K562 (cell line): ENCODE results near the gene TCP10L. TPM values are rescaled to one million over a fixed set of nuclear protein-coding genes. Genes with fewer than 3 reads are reported as not detected.

Experiments used
- ATAC-seq: fragments of 200-7000 bp; cut with Tn5 transposase; 3 replicates; pipeline ENCODE4 v1.9.1; 2020; ENCODE audit warnings: moderate library complexity
- BruUV-seq: library from RNA; stranded (reverse); fragments of 400-500 nt; replicated peaks from 2 replicates; lab custom pipeline; 2021; lab: Mats Ljungman, UMichigan
- CTCF ChIA-PET: fragments of 300-600 bp; formaldehyde crosslinking; extraction: SDS; loops from one replicate; lab custom pipeline; 2021; ENCODE audit warnings: low intra/inter-chr PET ratio; lab: Yijun Ruan, JAX
- POLR2A ChIA-PET: fragments of 300-600, 350-650 bp; sonication (Branson Sonifier 250); formaldehyde crosslinking; extraction: SDS; loops from one replicate; lab custom pipeline; 2021; ENCODE audit warnings: antibody characterized with exemption, inconsistent platforms; lab: Yijun Ruan, JAX
- DNase-seq, 4 experiments: peaks; one replicate each; pipeline versions ENCODE4 v3.0.0 to v3.0.0-alpha.2; 2011 to 2018; ENCODE audit warnings: low spot score in 3 of 4, mixed read lengths in 3 of 4; ENCODE audit errors: extremely low read depth in 1 of 4
- FAIRE-seq: peaks from 2 replicates; lab custom pipeline; 2011; peaks lifted over from hg19 to GRCh38; lab: Jason Lieb, UNC
- H2AFZ ChIP-seq: 2 replicates; pipeline ENCODE4 v1.6.0; 2011; ENCODE audit warnings: low read depth, low read length, control low read depth, inconsistent platforms
- H3K27ac ChIP-seq: fragments of 200-600 bp; 3 replicates; pipeline ENCODE4 v1.8.0; 2011; ENCODE audit warnings: low read depth, mild to moderate bottlenecking, control low read depth, inconsistent platforms, low read length, moderate library complexity, mixed read lengths; ENCODE audit errors: extremely low read depth
- H3K27me3 ChIP-seq, 2 experiments: fragments of 300-600 bp in 1 of 2; 2 replicates in 1 of 2; 3 replicates in 1 of 2; pipeline versions ENCODE4 v1.6.0 to v1.8.0; 2011; ENCODE audit warnings: inconsistent platforms in 2 of 2, low read length in 2 of 2, mild to moderate bottlenecking in 1 of 2, mixed read lengths in 1 of 2, moderate library complexity in 1 of 2; ENCODE audit not compliant: control insufficient read depth in 2 of 2, insufficient read depth in 2 of 2
- H3K36me3 ChIP-seq: fragments of 300-600 bp; 3 replicates; pipeline ENCODE4 v1.8.0; 2011; ENCODE audit warnings: mild to moderate bottlenecking, low read length, inconsistent platforms; ENCODE audit not compliant: control insufficient read depth, insufficient read depth
- H3K4me1 ChIP-seq, 2 experiments: fragments of 200-600 bp in 1 of 2; replicated peaks in 1 of 2; 2 replicates in 1 of 2; 3 replicates in 1 of 2; pipeline versions ENCODE4 v1.5.1 to v1.8.0; 2011; ENCODE audit warnings: inconsistent platforms in 2 of 2, low read length in 2 of 2, mild to moderate bottlenecking in 1 of 2, mixed read lengths in 1 of 2, moderate library complexity in 1 of 2; ENCODE audit not compliant: control insufficient read depth in 2 of 2, insufficient read depth in 2 of 2
- H3K4me2 ChIP-seq: 2 replicates; pipeline ENCODE4 v1.6.1; 2011; ENCODE audit warnings: low read length, control low read depth, inconsistent platforms, mixed read lengths; ENCODE audit not compliant: insufficient read depth
- H3K4me3 ChIP-seq: fragments of 200-600 bp; sonication (generic), shearing (Covaris generic); 2 replicates; pipeline ENCODE4 v1.5.1; 2016; ENCODE audit warnings: control low read depth, inconsistent platforms
- H3K79me2 ChIP-seq: fragments of 200-600 bp; 3 replicates; pipeline ENCODE4 v1.8.0; 2011; ENCODE audit warnings: low read length, inconsistent platforms; ENCODE audit not compliant: control insufficient read depth, insufficient read depth
- H3K9ac ChIP-seq, 2 experiments: 2 replicates each; pipeline versions ENCODE4 v1.6.0 to v1.6.1; 2011; ENCODE audit warnings: low read depth in 2 of 2, low read length in 2 of 2, control low read depth in 1 of 2, inconsistent platforms in 1 of 2, mild to moderate bottlenecking in 1 of 2, mixed read lengths in 1 of 2; ENCODE audit not compliant: insufficient read depth in 1 of 2
- H3K9me1 ChIP-seq: one replicate; pipeline ENCODE4 v1.6.0; 2011; ENCODE audit warnings: inconsistent platforms, mild to moderate bottlenecking, low read length, moderate library complexity; ENCODE audit not compliant: control insufficient read depth, insufficient read depth
- H3K9me3 ChIP-seq: replicated peaks from 2 replicates; pipeline ENCODE4 v1.5.1; 2011; ENCODE audit warnings: low read depth, low read length, inconsistent platforms; ENCODE audit not compliant: control insufficient read depth, insufficient read depth
- H4K20me1 ChIP-seq: replicated peaks from 2 replicates; pipeline ENCODE4 v1.6.1; 2011; ENCODE audit warnings: low read length, inconsistent platforms, mixed read lengths; ENCODE audit not compliant: control insufficient read depth, insufficient read depth
- CSDE1 ChIP-seq, 2 experiments: fragments of 450-650 bp; IDR thresholded peaks; 2 replicates each; pipeline ENCODE4 v1.6.1; 2016; ENCODE audit warnings: mild to moderate bottlenecking in 1 of 2
- FOXA3 ChIP-seq, 2 experiments: fragments of 450-650 bp in 1 of 2; sonication (generic) in 1 of 2; formaldehyde crosslinking; IDR thresholded peaks in 1 of 2; conservative IDR thresholded peaks in 1 of 2; 2 replicates each; pipeline versions ENCODE4 v1.4.0 to v1.8.0; 2020 to 2022; ENCODE audit warnings: mild to moderate bottlenecking in 2 of 2, missing genetic modification reagents in 1 of 2
- KDM1A ChIP-seq, 2 experiments: fragments of 450-650 bp; IDR thresholded peaks; 2 replicates each; pipeline ENCODE4 v1.6.1; 2016; ENCODE audit warnings: mild to moderate bottlenecking in 2 of 2
- MCM2 ChIP-seq: fragments of 450-650 bp; IDR thresholded peaks from 2 replicates; pipeline ENCODE4 v1.6.1; 2017; ENCODE audit warnings: low read depth, mild to moderate bottlenecking
- MITF ChIP-seq: IDR thresholded peaks from 2 replicates; pipeline ENCODE4 v1.6.1; 2014; ENCODE audit warnings: antibody characterized with exemption
- NBN ChIP-seq: fragments of 450-650 bp; IDR thresholded peaks from 2 replicates; pipeline ENCODE4 v1.6.1; 2016; ENCODE audit warnings: low read depth, mild to moderate bottlenecking
- PHB ChIP-seq: fragments of 250-450 bp; sonication (Bioruptor Pico); IDR thresholded peaks from 2 replicates; pipeline ENCODE4 v1.5.0; 2021
- RFX1 ChIP-seq: fragments of 450-650 bp; IDR thresholded peaks from 2 replicates; pipeline ENCODE4 v1.6.1; 2016; ENCODE audit warnings: mild to moderate bottlenecking, moderate library complexity
- SREBF2 ChIP-seq: sonication (generic); formaldehyde crosslinking; IDR thresholded peaks from 2 replicates; pipeline ENCODE4 v1.4.0; 2020; ENCODE audit warnings: mild to moderate bottlenecking, missing genetic modification reagents
- VEZF1 ChIP-seq: fragments of 200-800 bp; sonication (Bioruptor generic); IDR thresholded peaks from 2 replicates; pipeline ENCODE4 v1.6.1; 2017; ENCODE audit warnings: missing genetic modification characterization, missing compliant biosample characterization
- ZNF592 ChIP-seq: fragments of 450-650 bp; IDR thresholded peaks from 2 replicates; pipeline ENCODE4 v1.6.1; 2017; ENCODE audit warnings: antibody characterized with exemption, mild to moderate bottlenecking
- ZNF696 ChIP-seq: fragments of 250-450 bp; sonication (Bioruptor Pico); conservative IDR thresholded peaks from 2 replicates; pipeline ENCODE4 v1.4.0; 2020; ENCODE audit warnings: mild to moderate bottlenecking, moderate library complexity
- WGBS: fragments of 100-300 bp; shearing (Covaris generic); methylation state at CpG from one replicate; pipeline ENCODE4 v1.1.6; 2016; ENCODE audit warnings: low coverage, mixed read lengths; ENCODE audit not compliant: insufficient coverage; ENCODE audit errors: missing lambda C conversion rate; 5-methylcytosine and 5-hydroxymethylcytosine counted together
- in situ Hi-C: fragments of 300-500 bp; cut with MboI; formaldehyde crosslinking; loops from 4 replicates; pipeline ENCODE4 v1.15.0; 2018; ENCODE audit warnings: inconsistent platforms, mixed read lengths
- intact Hi-C: fragments of 100-400 bp; cut with micrococcal nuclease; formaldehyde crosslinking; loops from 2 replicates; pipeline ENCODE4 v1.14.2; 2022
- polyA plus RNA-seq, 8 experiments: library from polyadenylated mRNA; depleted of rRNA in 4 of 8; stranded (reverse) in 5 of 8; unstranded in 3 of 8; fragments of >200 nt; fragmentation: Nextera tagmentation in 2 of 8; fragmentation: Illumina TruSeq in 1 of 8; extraction: Ambion mirVana in 2 of 8; extraction: Trizol in 1 of 8; gene quantifications; 2 replicates each; pipeline versions ENCODE4 v1.2.1 to v1.2.3, GENCODE V29; 2011 to 2014; ENCODE audit warnings: inconsistent platforms in 1 of 8, missing spikeins in 1 of 8
- total RNA-seq, 7 experiments: library from RNA; depleted of rRNA in 6 of 7; stranded (reverse); fragments of >200 nt in 6 of 7; fragmentation: Illumina TruSeq in 2 of 7; extraction: Trizol in 2 of 7; gene quantifications; 2 replicates each; pipeline versions ENCODE4 v1.2.1 to v1.2.3, GENCODE V29; 2011 to 2021; ENCODE audit warnings: low replicate concordance in 1 of 7
- TF ChIP-seq, protein P1 (sequence below), 2 experiments: fragments of 450-650 bp in 1 of 2; sonication (generic) in 1 of 2; formaldehyde crosslinking; conservative IDR thresholded peaks; 2 replicates each; pipeline versions ENCODE4 v1.4.0 to v1.8.1; 2020 to 2022; ENCODE audit warnings: mild to moderate bottlenecking in 1 of 2, missing genetic modification reagents in 1 of 2
- TF ChIP-seq, protein P2 (sequence below), 2 experiments: IDR thresholded peaks; 2 replicates each; pipeline ENCODE4 v1.6.1; 2011; ENCODE audit warnings: borderline replicate concordance in 1 of 2, control low read depth in 1 of 2, low read depth in 1 of 2, low read length in 1 of 2, mild to moderate bottlenecking in 1 of 2, mixed read lengths in 1 of 2, moderate library complexity in 1 of 2; ENCODE audit not compliant: insufficient read depth in 1 of 2, insufficient read length in 1 of 2, poor library complexity in 1 of 2, severe bottlenecking in 1 of 2; ENCODE audit errors: extremely low read depth in 1 of 2

TCP10L gene
- total and polyA plus RNA-seq, 9 of the 15 experiments (the other 6 are each of a cell fraction or from before 2014, with no cell fraction given), result 0.34 to 0.91 (median 0.56) TPM; not detected in 2

GRCh38 chr21:32576011-32576410 is 9.3 kb downstream of the TCP10L start:
- Histone ChIP-seq H2AFZ (no peak overlapping the region), H3K4me3 (no peak overlapping the region), H3K9ac (no peak overlapping the region), H3K9me3 (no peaks in the 10 kb centered on the region), H3K27ac (no peak overlapping the region), H4K20me1 (no peaks in the 10 kb centered on the region), H3K9me1 (no peaks in the 10 kb centered on the region), H3K36me3 (no peaks in the 10 kb centered on the region), H3K4me1 (peaks cover 5 to 12% of the 10 kb centered on the region in 2 experiments; a peak in 3 of 5 replicates), H3K79me2 (no peaks in the 10 kb centered on the region), H3K27me3 (peaks cover 54 to 67% of the 10 kb centered on the region in 2 experiments), H3K4me2 (no peak overlapping the region)
- FAIRE-seq (no peak), DNase-seq (peak in 1 of 4 experiments; percentile 6), ATAC-seq (no peak)
- CTCF ChIA-PET, result no interaction called here
- POLR2A ChIA-PET, result interaction anchor here (0.7 kb wide), 1 partner anchor 138 kb away, joined by 6 read pairs; no protein-coding TSS in a partner anchor
- 17% methylated on average over 11 of the region's 11 CpGs for WGBS
- no TSS peak for BruUV-seq
- intact Hi-C loops (no loop called here), in situ Hi-C loops (no loop called here)
- no peak for TF ChIP-seq MCM2
- TF ChIP-seq NBN, result no peak
- no peak for TF ChIP-seq SREBF2
- TF ChIP-seq KDM1A (IDR thresholded peaks at IDR 0.05), result no peak
- no peak for TF ChIP-seq FOXA3 (CRISPR knock-in tag; conservative IDR thresholded peaks at IDR 0.05 in 1 of 2, IDR thresholded peaks at IDR 0.05 in 1 of 2)
- TF ChIP-seq ZNF696 (CRISPR knock-in tag), result no peak
- no peak for TF ChIP-seq PHB (CRISPR knock-in tag)
- TF ChIP-seq, protein P1, sequence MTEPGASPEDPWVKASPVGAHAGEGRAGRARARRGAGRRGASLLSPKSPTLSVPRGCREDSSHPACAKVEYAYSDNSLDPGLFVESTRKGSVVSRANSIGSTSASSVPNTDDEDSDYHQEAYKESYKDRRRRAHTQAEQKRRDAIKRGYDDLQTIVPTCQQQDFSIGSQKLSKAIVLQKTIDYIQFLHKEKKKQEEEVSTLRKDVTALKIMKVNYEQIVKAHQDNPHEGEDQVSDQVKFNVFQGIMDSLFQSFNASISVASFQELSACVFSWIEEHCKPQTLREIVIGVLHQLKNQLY (CRISPR knock-in tag; conservative IDR thresholded peaks at IDR 0.05), result no peak
- TF ChIP-seq CSDE1 (IDR thresholded peaks at IDR 0.05), result no peak
- TF ChIP-seq, protein P2, sequence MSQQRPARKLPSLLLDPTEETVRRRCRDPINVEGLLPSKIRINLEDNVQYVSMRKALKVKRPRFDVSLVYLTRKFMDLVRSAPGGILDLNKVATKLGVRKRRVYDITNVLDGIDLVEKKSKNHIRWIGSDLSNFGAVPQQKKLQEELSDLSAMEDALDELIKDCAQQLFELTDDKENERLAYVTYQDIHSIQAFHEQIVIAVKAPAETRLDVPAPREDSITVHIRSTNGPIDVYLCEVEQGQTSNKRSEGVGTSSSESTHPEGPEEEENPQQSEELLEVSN (IDR thresholded peaks at IDR 0.05; ENCODE audit: borderline replicate concordance in 1 of 2, extremely low read depth in 1 of 2, insufficient read depth in 1 of 2, insufficient read length in 1 of 2, low read depth in 1 of 2, low read length in 1 of 2, poor library complexity in 1 of 2, severe bottlenecking in 1 of 2), result no peak
- TF ChIP-seq MITF, result no peak
- no peak for TF ChIP-seq ZNF592
- no peak for TF ChIP-seq VEZF1 (CRISPR knock-in tag)
- TF ChIP-seq RFX1, result no peak
